ENCODE measurements around the gene JOSD2. TPM values are rescaled to one million over a fixed set of nuclear protein-coding genes. Genes with fewer than 3 reads are reported as not detected.

The JOSD2 gene
- total and polyA plus RNA-seq, 9 of the 15 experiments (the other 6 are each of a cell fraction or from before 2014, with no cell fraction given): 0.06 to 14.4 (median 3.1) TPM

- TF ChIP-seq, protein P1, sequence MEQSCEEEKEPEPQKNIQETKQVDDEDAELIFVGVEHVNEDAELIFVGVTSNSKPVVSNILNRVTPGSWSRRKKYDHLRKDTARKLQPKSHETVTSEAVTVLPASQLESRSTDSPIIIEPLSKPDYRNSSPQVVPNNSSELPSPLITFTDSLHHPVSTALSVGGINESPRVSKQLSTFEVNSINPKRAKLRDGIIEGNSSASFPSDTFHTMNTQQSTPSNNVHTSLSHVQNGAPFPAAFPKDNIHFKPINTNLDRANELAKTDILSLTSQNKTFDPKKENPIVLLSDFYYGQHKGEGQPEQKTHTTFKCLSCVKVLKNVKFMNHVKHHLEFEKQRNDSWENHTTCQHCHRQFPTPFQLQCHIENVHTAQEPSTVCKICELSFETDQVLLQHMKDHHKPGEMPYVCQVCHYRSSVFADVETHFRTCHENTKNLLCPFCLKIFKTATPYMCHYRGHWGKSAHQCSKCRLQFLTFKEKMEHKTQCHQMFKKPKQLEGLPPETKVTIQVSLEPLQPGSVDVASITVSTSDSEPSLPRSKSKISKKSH (CRISPR knock-in tag; IDR thresholded peaks at IDR 0.05): no peak
- TF ChIP-seq EWSR1 (IDR thresholded peaks at IDR 0.05; ENCODE audit: borderline replicate concordance, low read depth, partially characterized antibody) (no peak), ZNF551 (CRISPR knock-in tag; IDR thresholded peaks at IDR 0.05) (no peak), NFYB (IDR thresholded peaks at IDR 0.05; ENCODE audit: extremely low read depth, insufficient read length) (no peak), SNAPC5 (CRISPR knock-in tag; IDR thresholded peaks at IDR 0.05) (no peak), PRMT5 (CRISPR knock-in tag; IDR thresholded peaks at IDR 0.05) (no peak), HNRNPK (IDR thresholded peaks at IDR 0.05; ENCODE audit: low read depth, low read length, poor library complexity, severe bottlenecking) (no peak), PHF8 (IDR thresholded peaks at IDR 0.05; ENCODE audit: borderline replicate concordance, low read length) (peak; percentile 98), ZC3H4 (CRISPR knock-in tag; IDR thresholded peaks at IDR 0.05; ENCODE audit: borderline replicate concordance) (no peak), SAFB (IDR thresholded peaks at IDR 0.05; ENCODE audit: borderline replicate concordance, low read depth, low read length) (no peak), HSF4 (CRISPR knock-in tag; IDR thresholded peaks at IDR 0.05; ENCODE audit: borderline replicate concordance) (no peak), CBX5 (IDR thresholded peaks at IDR 0.05; ENCODE audit: borderline replicate concordance, low read depth) (no peak), ZKSCAN3 (CRISPR knock-in tag; IDR thresholded peaks at IDR 0.05) (no peak), ZEB2 (IDR thresholded peaks at IDR 0.05) (peak; percentile 13; the same call in 1 of the 2 replicates), TARDBP (IDR thresholded peaks at IDR 0.05) (peak; percentile 100), CBFA2T2 (conservative IDR thresholded peaks at IDR 0.05) (0 out of 2 replicates have a peak, but pooled peaks have one; percentile 16), ZNF707 (CRISPR knock-in tag; conservative IDR thresholded peaks at IDR 0.05) (no peak), RBM34 (IDR thresholded peaks at IDR 0.05; ENCODE audit: borderline replicate concordance, insufficient read depth, low read length) (no peak), CEBPB (tag; IDR thresholded peaks at IDR 0.05) (no peak), TCF7 (IDR thresholded peaks at IDR 0.05; ENCODE audit: borderline replicate concordance) (no peak), JUNB (CRISPR knock-in tag; conservative IDR thresholded peaks at IDR 0.05) (peak; percentile 93), HDAC1 (IDR thresholded peaks at IDR 0.05) (peak in 1 of 2 experiments; percentile 70; a peak in 2 of 4 replicates), ID3 (CRISPR knock-in tag; IDR thresholded peaks at IDR 0.05) (no peak), ID3 (tag; IDR thresholded peaks at IDR 0.05) (0 out of 2 replicates have a peak, but pooled peaks have one; percentile 49), TAF15 (IDR thresholded peaks at IDR 0.05; ENCODE audit: low read depth, low read length) (no peak), LCOR (CRISPR knock-in tag; IDR thresholded peaks at IDR 0.05) (peak; percentile 80)
- TF ChIP-seq, protein P2, sequence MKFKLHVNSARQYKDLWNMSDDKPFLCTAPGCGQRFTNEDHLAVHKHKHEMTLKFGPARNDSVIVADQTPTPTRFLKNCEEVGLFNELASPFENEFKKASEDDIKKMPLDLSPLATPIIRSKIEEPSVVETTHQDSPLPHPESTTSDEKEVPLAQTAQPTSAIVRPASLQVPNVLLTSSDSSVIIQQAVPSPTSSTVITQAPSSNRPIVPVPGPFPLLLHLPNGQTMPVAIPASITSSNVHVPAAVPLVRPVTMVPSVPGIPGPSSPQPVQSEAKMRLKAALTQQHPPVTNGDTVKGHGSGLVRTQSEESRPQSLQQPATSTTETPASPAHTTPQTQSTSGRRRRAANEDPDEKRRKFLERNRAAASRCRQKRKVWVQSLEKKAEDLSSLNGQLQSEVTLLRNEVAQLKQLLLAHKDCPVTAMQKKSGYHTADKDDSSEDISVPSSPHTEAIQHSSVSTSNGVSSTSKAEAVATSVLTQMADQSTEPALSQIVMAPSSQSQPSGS (CRISPR knock-in tag; IDR thresholded peaks at IDR 0.05): peak; percentile 93; the same call in 1 of the 2 replicates
Observed at GRCh38 chr19:50476224-50476906, 34.6 kb downstream of the JOSD2 start, which contains the start of the genes EMC10 and GARIN5A (continued).
